ENCODE data around the gene MRPL58. TPM values are rescaled to one million over a fixed set of nuclear protein-coding genes. Genes with fewer than 3 reads are reported as not detected.
"Not testable (repeated sequence)": the region's sequence is repeated elsewhere in the genome, so short reads cannot be mapped to it uniquely, and the experiment has no call there.

The MRPL58 gene
- 10 to 100 TPM; 39.1 to 50.6 TPM for total RNA-seq

DNA sequence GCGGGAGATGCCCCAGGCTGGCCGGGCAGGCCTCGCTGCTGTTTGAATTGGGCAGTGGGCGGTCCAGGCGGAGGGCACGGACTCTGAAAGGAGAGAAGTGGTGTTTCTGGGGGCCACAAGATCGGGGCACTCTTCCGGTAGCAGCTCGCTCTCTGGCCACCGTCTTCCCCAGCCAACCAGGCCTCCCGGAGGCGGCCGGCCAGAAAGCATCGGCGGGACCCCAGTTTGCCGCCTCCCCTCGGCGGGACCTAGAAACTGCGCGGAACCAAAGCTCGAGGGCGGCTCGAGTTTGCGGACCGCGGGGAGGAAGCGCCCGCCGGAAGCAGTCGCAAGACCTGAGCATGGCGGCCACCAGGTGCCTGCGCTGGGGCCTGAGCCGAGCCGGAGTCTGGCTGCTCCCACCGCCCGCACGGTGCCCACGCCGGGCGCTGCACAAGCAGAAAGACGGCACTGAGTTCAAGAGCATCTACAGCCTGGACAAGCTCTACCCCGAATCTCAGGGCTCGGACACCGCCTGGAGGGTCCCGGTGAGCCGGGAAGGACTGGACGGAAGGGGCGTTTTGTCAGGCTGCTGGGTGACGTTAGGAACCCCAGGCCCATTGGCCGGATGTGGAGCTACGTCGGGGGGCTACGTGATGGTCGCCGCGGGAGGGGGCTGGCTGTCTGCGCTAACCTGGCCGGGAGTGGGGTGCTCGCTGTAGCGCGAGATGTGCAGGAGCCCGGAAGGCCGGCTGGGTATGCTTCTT, at the start of gene MRPL58:
Gene MRPL58 (plus strand): TSS at position 325 of the 746 bp plus-strand sequence. CDS start 17 bp downstream, at position 342.
- Mint-ChIP-seq H3K9me3 (no peaks in the 10 kb centered on the region), H3K27ac (peak within 1 kb of the TSS; percentile 95), H3K4me1 (ENCODE audit: low read depth) (peaks cover 40% of the 10 kb centered on the region), H3K27me3 (ENCODE audit: low read depth) (no peaks in the 10 kb centered on the region), H3K36me3 (ENCODE audit: insufficient read depth in 2 of 2) (peaks cover 6% of the 10 kb centered on the region in 2 donors), H3K4me3 (peak within 1 kb of the TSS; percentile 79 to 93)
- peak; percentile 88 to 90 for DNase-seq
- ATAC-seq (replicated peaks in 1 of 2) = peak; percentile 95 to 96

DNA sequence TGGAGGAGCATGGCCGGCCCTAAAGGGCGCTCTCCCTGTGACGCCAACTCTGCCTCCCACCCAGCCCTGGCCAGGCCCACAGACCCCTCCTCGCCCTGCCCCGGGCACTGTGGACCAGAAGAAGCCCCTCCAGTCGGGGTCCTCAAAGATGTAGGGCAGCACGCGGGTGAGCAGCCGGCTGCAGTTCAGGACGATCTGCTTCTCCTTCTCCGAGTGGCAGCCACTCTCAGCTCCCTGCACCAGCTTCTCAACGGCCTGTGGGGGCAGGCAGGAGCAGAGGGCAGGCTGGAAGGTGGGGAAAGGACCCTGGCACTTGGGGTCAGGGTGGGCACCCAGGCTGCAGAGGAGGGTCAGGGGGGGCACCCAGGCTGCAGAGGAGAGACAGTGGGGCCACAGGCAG, 48.8 kb upstream of the MRPL58 start:
- ATAC-seq (replicated peaks in 1 of 2) = no peak
- DNase-seq = no peak
- H3K4me3 Mint-ChIP-seq = no peak overlapping the region
- no peak overlapping the region for H3K27ac Mint-ChIP-seq
- H3K36me3 Mint-ChIP-seq (ENCODE audit: insufficient read depth in 2 of 2) = no peaks in the 10 kb centered on the region
- H3K9me3 Mint-ChIP-seq = no peaks in the 10 kb centered on the region
- H3K4me1 Mint-ChIP-seq (ENCODE audit: low read depth) = peaks cover 5% of the 10 kb centered on the region
- H3K27me3 Mint-ChIP-seq (ENCODE audit: low read depth) = no peaks in the 10 kb centered on the region

DNA sequence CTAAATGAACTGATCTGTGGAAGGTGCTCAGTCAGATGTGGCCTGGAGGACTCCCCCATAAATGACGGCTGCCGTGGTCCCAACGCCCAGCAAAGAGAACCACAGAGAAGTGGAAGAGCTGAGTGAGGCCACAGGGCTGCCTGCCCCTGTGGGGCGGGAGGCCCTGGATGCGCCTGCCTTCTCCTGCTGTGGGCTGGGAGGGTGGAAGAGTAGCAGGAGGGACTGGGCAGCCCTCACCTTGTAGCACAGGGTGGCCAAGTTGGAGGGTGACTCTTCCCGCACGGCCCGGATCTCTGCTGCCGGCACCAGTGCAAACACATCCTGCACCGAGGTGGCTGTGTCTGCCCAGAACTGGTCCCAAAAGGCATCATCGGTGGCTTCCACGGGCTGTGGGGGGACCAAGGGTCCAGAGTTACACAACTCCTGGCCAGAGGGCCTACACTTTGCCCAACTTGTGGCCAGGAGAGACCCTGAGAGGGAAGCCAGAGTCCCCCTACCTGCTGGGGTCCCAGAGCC, 48.2 kb upstream of the MRPL58 start:
- Mint-ChIP-seq H3K27me3 (ENCODE audit: low read depth) (no peaks in the 10 kb centered on the region), H3K4me3 (no peak overlapping the region), H3K4me1 (ENCODE audit: low read depth) (peaks cover 5% of the 10 kb centered on the region), H3K27ac (no peak overlapping the region), H3K9me3 (no peaks in the 10 kb centered on the region), H3K36me3 (ENCODE audit: insufficient read depth in 2 of 2) (no peaks in the 10 kb centered on the region)
- ATAC-seq (replicated peaks in 1 of 2) (no peak), DNase-seq (no peak)

DNA sequence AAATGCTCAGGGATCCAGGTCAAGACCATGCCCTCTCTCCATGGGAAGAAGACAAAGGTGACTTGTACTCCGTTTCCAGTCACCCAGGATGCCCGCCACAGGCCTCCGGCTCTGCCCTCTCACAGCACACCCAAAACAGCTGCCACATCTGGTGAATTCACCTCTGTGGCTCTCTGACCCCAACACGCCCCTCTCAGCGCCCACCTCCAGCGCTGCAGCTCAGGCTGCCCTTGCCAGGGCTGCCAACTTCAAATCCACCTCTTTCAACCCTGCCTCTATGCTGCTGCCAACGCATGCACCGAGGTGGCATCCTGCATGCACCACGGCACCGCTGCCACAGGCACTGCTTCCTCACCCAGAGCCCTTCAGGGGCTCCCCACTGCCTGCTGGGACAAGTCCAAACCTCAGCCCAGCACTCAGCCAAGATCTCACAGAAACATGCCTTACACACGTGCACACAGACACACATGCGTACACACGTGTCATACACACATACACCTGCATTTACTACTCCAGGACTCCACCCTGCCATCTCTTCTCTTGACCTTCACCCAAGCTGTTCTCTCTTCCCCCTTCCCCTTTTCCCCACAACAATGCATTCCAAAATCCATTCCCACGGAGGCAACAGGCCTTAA, 47.4 kb upstream of the MRPL58 start:
- Mint-ChIP-seq H3K4me1 (ENCODE audit: low read depth) (peaks cover 5% of the 10 kb centered on the region), H3K27me3 (ENCODE audit: low read depth) (no peaks in the 10 kb centered on the region), H3K27ac (no peak overlapping the region), H3K9me3 (no peaks in the 10 kb centered on the region), H3K36me3 (ENCODE audit: insufficient read depth in 2 of 2) (no peaks in the 10 kb centered on the region), H3K4me3 (no peak overlapping the region)
- DNase-seq (no peak), ATAC-seq (replicated peaks in 1 of 2) (no peak)

DNA sequence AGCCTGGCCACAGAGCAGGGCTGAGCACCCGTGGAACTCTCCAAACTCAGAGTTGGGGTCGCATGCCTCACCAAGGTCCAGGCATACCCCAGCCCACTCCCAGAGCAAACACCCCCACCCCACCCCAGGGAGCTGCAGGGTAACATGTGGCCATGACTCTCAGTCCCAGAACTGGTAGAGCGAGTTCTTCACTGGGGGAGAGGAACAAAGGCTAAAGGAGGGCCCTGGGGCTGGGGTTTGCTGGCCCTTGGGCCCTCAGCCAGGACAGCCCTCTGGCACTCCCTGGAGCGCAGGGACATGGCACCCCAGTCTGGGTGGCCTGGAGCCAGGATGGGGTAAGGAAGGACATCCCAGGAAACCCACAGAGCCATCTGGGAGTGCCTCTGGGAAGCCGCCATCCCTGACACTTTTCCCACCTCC, 44.1 kb upstream of the MRPL58 start:
- no peaks in the 10 kb centered on the region for H3K9me3 Mint-ChIP-seq
- H3K4me3 Mint-ChIP-seq = no peak overlapping the region
- H3K4me1 Mint-ChIP-seq (ENCODE audit: low read depth) = peaks cover 7% of the 10 kb centered on the region
- ATAC-seq (replicated peaks in 1 of 2) (no peak), DNase-seq (no peak)
- H3K36me3 Mint-ChIP-seq (ENCODE audit: insufficient read depth in 2 of 2) = no peaks in the 10 kb centered on the region
- H3K27ac Mint-ChIP-seq = no peak overlapping the region
- H3K27me3 Mint-ChIP-seq (ENCODE audit: low read depth) = peaks cover 8% of the 10 kb centered on the region

DNA sequence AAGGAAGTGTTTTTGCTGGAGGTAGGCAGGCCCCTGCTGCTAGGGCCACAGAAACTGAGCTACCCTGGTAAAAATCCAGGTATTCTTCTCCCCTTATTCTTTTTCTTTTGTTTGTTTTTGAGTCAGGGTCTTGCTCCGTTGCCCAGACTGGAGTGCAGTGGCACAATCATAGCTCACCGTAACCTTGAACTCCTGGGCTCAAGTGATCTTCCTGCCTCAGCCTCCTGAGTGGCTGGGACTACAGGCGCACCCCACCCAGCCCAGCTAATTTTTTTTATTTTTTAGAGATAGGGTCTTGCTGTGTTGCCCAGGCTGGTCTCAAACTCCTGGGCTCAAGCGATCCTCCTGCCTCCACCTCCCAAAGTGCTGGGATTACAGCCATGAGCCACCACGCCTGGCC, 43.0 kb upstream of the MRPL58 start:
- not testable (repeated sequence) for DNase-seq; H3K4me3 Mint-ChIP-seq; ATAC-seq (replicated peaks in 1 of 2); H3K27ac Mint-ChIP-seq; H3K9me3 Mint-ChIP-seq; H3K4me1 Mint-ChIP-seq (ENCODE audit: low read depth); H3K36me3 Mint-ChIP-seq (ENCODE audit: insufficient read depth in 2 of 2)
- H3K27me3 Mint-ChIP-seq (ENCODE audit: low read depth) = peaks cover 11% of the 10 kb centered on the region

DNA sequence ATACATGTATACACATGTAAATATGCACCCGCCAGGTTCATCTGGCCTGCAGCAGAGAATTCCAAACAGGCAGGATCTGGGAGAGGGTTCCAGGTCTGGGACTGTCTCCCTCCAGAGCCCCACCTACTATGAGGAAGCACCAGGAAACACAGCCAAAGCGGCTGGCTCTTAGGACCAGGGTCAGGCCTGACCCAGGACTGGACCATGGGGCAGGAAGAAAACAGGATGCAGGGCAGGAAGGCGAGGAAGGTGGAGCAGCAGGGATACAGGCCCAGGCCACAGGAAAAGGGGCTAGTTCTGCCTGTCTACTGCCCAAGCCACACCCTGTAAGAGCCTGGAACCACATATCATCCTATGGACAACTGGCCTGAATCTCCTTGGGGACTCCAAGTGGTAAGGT, 42.1 kb upstream of the MRPL58 start:
- peaks cover 7% of the 10 kb centered on the region for H3K4me1 Mint-ChIP-seq (ENCODE audit: low read depth)
- H3K9me3 Mint-ChIP-seq = no peaks in the 10 kb centered on the region
- DNase-seq (no peak), ATAC-seq (replicated peaks in 1 of 2) (no peak)
- H3K4me3 Mint-ChIP-seq = no peak overlapping the region
- H3K27me3 Mint-ChIP-seq (ENCODE audit: low read depth) = peaks cover 11% of the 10 kb centered on the region
- no peaks in the 10 kb centered on the region for H3K36me3 Mint-ChIP-seq (ENCODE audit: insufficient read depth in 2 of 2)
- no peak overlapping the region for H3K27ac Mint-ChIP-seq

DNA sequence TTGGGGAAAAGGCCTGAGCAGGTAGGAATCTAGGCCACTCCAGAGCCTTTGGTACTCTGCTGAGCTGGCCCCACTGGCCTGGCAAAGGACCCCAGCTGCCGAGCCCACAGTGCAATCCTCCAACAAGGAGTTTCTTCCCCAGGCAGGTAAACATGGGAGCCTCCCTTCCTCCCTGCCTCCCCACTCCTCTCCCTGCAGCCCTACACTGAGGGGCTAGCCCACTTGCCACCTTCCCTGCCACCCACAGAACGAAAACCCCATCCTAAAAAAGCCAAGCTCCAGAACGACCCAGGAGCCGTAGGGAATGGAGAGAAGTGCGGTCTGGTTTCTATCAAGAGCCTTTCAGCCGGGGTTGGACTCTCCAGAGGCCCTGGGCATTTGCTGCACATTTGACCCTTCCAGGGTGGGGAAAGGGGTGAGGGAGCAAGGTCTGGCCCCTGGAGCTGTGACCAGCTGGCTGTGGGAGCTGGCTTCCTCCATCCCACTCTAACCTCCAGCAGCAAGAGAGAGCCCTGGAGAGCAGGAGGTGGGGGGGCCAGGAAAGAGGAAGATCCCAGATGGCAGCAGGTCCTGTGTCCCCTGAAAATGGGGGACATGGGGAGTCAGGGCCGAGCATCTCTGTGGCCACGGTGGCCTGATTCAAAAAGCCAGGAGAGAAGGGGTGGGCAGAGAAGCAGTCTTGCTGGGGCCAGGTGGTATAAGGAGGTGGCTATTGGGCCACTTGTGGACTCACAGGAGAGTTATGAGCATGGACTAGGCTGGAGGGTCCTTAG, 41.2 kb upstream of the MRPL58 start:
- Mint-ChIP-seq H3K27me3 (ENCODE audit: low read depth) (peaks cover 11% of the 10 kb centered on the region), H3K4me3 (peak overlapping the region; percentile 53 to 94)

DNA sequence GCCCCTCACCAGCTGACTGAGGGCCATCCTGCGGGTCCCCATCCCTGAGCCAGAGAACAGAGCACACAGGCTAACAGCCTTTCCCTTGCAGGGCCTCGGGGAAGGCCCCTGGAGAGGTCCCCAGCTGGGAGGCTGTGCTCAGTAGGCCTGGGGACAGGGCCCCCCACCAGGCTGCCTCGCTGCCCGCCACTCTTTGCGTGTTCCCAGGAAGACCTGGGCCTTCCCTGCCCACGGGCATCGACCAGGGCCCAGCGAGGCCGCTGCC, 40.7 kb upstream of the MRPL58 start:
- H3K36me3 Mint-ChIP-seq (ENCODE audit: insufficient read depth in 2 of 2) = no peaks in the 10 kb centered on the region
- ATAC-seq (replicated peaks in 1 of 2) (no peak), DNase-seq (no peak)
- peaks cover 7% of the 10 kb centered on the region for H3K4me1 Mint-ChIP-seq (ENCODE audit: low read depth)
- no peaks in the 10 kb centered on the region for H3K9me3 Mint-ChIP-seq
- H3K27ac Mint-ChIP-seq = no peak overlapping the region
- peaks cover 11% of the 10 kb centered on the region for H3K27me3 Mint-ChIP-seq (ENCODE audit: low read depth)
- H3K4me3 Mint-ChIP-seq = peak overlapping the region; percentile 53 to 94

More for the DNA sequence above, 41.2 kb upstream of the MRPL58 start:
- peaks cover 7% of the 10 kb centered on the region for H3K4me1 Mint-ChIP-seq (ENCODE audit: low read depth)
- H3K27ac Mint-ChIP-seq = no peak overlapping the region
- no peaks in the 10 kb centered on the region for H3K9me3 Mint-ChIP-seq
- no peak for DNase-seq
- H3K36me3 Mint-ChIP-seq (ENCODE audit: insufficient read depth in 2 of 2) = no peaks in the 10 kb centered on the region
- ATAC-seq (replicated peaks in 1 of 2) = no peak

DNA sequence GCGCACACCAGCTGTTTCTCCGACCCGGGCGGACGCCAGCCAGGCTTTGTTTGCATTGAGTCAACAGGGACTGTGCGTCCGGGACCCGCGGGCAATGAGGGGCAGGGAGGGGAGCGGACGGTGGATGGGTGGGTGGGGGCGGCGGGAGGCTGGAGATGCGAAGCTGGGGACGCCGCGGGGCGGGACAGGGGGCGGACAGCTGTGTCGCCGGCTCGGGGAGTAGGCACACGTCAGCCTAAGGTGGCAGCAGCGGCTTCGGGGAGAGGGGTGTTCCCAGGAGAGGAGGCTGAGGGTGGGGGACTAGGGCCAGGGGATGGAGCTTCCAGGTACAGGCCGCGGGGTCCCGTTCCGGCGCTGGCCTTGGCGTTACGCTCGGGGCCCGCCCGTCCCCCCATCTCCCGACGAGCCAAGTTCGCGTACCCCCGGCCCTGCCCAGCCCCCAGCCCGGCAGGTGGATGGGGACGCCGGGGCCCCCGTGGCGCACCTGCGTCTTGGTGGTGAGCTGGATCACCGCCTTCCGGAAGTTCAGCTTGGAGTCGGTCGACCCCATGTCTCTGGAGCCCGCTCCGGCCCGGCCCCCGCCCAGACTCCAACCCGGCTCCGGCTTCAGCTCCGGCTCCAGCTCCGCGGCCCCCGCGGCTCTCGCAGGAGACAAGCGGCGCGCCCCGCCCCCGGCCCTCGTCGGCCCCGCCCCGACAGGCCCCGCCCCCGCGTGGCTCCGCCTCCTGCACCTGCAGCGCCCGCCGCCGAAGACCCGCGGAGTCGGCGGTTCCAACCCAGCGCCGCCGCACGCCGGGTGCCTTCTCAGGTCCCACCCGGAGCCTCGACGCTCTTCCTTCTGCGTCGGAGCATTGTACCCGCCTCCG, 40.1 kb upstream of the MRPL58 start, which contains the start of gene HID1:
Gene HID1 (minus strand): TSS at position 653 of the 866 bp plus-strand sequence. CDS start 103 bp downstream, at position 550.
- peak within 1 kb of the TSS; percentile 2 for H3K27ac Mint-ChIP-seq
- H3K4me3 Mint-ChIP-seq = peak within 1 kb of the TSS; percentile 89 to 94
- peak; percentile 75 to 79 for DNase-seq
- H3K4me1 Mint-ChIP-seq (ENCODE audit: low read depth) = peaks cover 7% of the 10 kb centered on the region
- H3K27me3 Mint-ChIP-seq (ENCODE audit: low read depth) = peaks cover 11% of the 10 kb centered on the region
- ATAC-seq (replicated peaks in 1 of 2) = peak; percentile 90 to 91
- H3K9me3 Mint-ChIP-seq = no peaks in the 10 kb centered on the region
- H3K36me3 Mint-ChIP-seq (ENCODE audit: insufficient read depth in 2 of 2) = no peaks in the 10 kb centered on the region

DNA sequence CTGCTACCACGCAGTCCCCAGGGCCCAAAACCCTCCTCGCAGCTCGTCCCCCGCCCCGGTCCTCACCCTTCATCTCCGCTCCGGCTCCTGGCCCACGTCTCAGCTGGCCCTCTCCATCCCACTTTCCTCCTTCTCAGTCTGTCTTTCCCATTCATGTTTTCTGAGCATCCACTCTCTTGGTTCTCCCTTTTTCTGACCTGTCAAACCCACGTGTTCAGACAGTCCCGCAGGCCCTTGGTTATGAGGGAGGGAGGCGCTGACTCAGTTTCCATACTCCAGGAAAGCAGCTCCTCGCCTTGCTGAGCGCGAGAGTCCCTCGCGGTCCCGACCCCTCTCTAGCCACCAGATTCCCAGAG, 39.5 kb upstream of the MRPL58 start:
- peaks cover 11% of the 10 kb centered on the region for H3K27me3 Mint-ChIP-seq (ENCODE audit: low read depth)
- no peak for ATAC-seq (replicated peaks in 1 of 2)
- no peaks in the 10 kb centered on the region for H3K36me3 Mint-ChIP-seq (ENCODE audit: insufficient read depth in 2 of 2)
- no peak for DNase-seq
- peak overlapping the region; percentile 2 for H3K27ac Mint-ChIP-seq
- H3K4me3 Mint-ChIP-seq = peak overlapping the region; percentile 89 to 94
- peaks cover 7% of the 10 kb centered on the region for H3K4me1 Mint-ChIP-seq (ENCODE audit: low read depth)
- H3K9me3 Mint-ChIP-seq = no peaks in the 10 kb centered on the region

DNA sequence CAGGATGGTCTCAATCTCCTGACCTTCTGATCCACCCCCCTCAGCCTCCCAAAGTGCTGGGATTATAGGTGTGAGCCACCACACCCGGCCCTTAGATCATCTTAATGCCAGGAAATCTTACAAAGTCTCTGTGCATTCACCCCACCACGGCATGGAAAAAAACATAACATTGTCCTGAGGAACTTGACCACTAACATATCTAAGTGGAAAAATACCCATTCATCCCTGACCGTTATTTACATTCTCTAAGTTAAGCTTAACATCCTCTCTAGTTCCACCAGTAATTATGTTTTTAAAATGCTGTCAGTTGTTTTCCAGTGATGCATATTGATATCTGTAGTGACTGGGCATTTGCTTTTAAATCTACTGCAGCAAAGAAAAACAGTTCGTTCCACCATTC, 36.5 kb upstream of the MRPL58 start:
- ATAC-seq (replicated peaks in 1 of 2) = no peak
- no peaks in the 10 kb centered on the region for H3K36me3 Mint-ChIP-seq (ENCODE audit: insufficient read depth in 2 of 2)
- H3K4me1 Mint-ChIP-seq (ENCODE audit: low read depth) = peaks cover 8% of the 10 kb centered on the region
- no peak for DNase-seq
- no peak overlapping the region for H3K4me3 Mint-ChIP-seq
- peaks cover 17% of the 10 kb centered on the region for H3K27me3 Mint-ChIP-seq (ENCODE audit: low read depth)
- H3K27ac Mint-ChIP-seq = no peak overlapping the region
- H3K9me3 Mint-ChIP-seq = no peaks in the 10 kb centered on the region
